ENCODE measurements around the gene NUFIP1.

NUFIP1 gene

GRCh38 chr13:44976949-44977583, 12.2 kb downstream of the NUFIP1 start:
- H3K9me3 Mint-ChIP-seq = no peaks in the 10 kb centered on the region
- no peaks in the 10 kb centered on the region for H3K4me1 Mint-ChIP-seq (ENCODE audit: low read depth)
- no peaks in the 10 kb centered on the region for H3K27me3 Mint-ChIP-seq
- no peak overlapping the region for H3K27ac Mint-ChIP-seq
- H3K36me3 Mint-ChIP-seq (ENCODE audit: low read depth) = peaks cover 48% of the 10 kb centered on the region
- no peak overlapping the region for H3K4me3 Mint-ChIP-seq
- DNase-seq = no peak

DNA sequence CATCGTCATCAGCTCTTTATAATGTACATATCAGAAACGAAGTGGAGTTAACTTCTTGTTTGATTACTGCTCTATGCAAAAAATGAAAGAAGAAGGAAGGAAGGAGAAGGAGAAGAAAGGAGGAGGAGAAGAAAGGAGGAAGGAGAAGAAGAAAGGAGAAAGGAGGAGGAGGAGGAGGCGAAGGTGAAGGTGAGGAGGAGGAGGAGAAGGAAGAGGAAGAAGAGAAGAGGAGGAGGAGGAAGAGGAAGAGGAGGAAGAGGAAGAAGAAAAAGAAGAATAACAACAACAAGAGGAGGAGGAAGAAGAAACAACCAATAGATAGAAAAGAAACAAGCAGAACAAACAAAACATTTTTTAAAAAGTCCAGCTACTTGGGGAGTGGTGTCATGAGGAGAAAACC, 13.1 kb downstream of the NUFIP1 start:
- H3K9me3 Mint-ChIP-seq = no peaks in the 10 kb centered on the region
- peaks cover 46% of the 10 kb centered on the region for H3K36me3 Mint-ChIP-seq (ENCODE audit: low read depth)
- no peak overlapping the region for H3K4me3 Mint-ChIP-seq
- no peaks in the 10 kb centered on the region for H3K27me3 Mint-ChIP-seq
- DNase-seq = no peak
- no peak overlapping the region for H3K27ac Mint-ChIP-seq
- no peaks in the 10 kb centered on the region for H3K4me1 Mint-ChIP-seq (ENCODE audit: low read depth)

DNA sequence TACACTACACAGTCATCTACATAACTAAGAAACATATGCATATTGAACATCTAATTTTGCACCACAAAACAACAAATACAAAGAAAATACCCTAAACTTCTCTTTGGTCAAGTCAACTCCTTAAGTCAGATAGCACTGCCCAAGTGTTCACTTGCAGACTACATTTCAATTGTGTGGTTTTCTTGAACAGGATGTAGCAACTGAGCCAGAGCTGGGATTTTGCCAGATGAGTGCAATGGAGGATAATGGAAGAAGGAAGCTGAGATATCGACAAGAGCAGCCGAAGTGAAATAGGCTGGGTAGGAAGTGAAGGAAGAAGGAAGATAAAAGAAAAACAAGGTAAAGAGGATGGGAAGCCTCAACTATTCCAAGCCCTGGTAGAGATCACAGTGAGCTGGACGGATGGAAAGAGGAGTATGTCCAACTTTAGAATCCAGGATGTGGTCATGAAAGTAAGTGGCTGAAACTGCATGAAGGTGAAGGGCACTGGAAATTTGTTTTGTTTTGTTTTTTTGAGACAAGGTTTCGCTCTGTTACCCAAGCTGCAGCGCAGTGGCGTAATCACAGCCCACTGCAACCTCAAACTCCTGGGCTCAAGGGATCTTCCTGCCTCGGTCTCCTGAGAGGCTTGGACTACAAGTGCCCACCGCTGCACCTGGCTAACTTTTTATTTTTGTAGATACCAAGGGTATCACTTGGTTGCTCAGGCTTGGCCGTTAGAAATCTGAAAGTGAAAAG, 15.0 kb downstream of the NUFIP1 start:
- H3K4me3 Mint-ChIP-seq = no peak overlapping the region
- no peaks in the 10 kb centered on the region for H3K9me3 Mint-ChIP-seq
- no peaks in the 10 kb centered on the region for H3K4me1 Mint-ChIP-seq (ENCODE audit: low read depth)
- no peak for DNase-seq
- peaks cover 34% of the 10 kb centered on the region for H3K36me3 Mint-ChIP-seq (ENCODE audit: low read depth)
- H3K27ac Mint-ChIP-seq = no peak overlapping the region
- no peaks in the 10 kb centered on the region for H3K27me3 Mint-ChIP-seq

DNA sequence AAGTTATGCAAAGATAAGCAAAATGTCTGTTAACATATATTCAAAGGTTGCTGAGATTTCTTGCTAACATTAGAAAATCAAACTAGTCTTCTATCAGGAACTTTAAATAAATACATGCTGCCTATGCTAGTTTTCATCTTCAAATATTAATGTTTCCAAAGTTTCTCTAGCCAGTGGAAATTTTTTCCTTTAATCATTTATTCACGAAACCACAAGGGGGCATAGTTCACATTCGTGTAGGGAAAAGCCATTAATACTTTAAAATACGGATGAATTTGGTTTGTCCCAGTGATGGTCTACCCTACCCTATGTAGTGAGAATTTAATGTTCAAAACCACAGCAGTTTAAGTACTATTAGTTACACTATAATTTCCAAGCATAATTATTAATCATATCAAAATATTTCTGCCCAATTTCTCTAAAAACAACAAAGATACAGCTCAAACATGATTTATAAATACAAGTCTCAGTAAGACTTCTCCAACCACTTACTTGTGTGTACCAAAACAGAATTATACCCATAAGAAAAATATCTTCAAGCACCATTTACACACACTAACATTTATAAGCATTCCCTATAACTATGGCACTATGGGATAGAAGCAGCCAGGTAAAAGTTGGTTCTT, 16.2 kb downstream of the NUFIP1 start:
- H3K36me3 Mint-ChIP-seq (ENCODE audit: low read depth) = peaks cover 32% of the 10 kb centered on the region
- H3K4me3 Mint-ChIP-seq = no peak overlapping the region
- no peak overlapping the region for H3K27ac Mint-ChIP-seq
- no peaks in the 10 kb centered on the region for H3K4me1 Mint-ChIP-seq (ENCODE audit: low read depth)
- H3K27me3 Mint-ChIP-seq = no peaks in the 10 kb centered on the region
- DNase-seq = no peak
- H3K9me3 Mint-ChIP-seq = no peaks in the 10 kb centered on the region

GRCh38 chr13:44971656-44972595, 17.3 kb downstream of the NUFIP1 start:
- Mint-ChIP-seq H3K4me1 (ENCODE audit: low read depth) (no peaks in the 10 kb centered on the region), H3K9me3 (no peaks in the 10 kb centered on the region), H3K27ac (no peak overlapping the region), H3K36me3 (ENCODE audit: low read depth) (peaks cover 31% of the 10 kb centered on the region), H3K27me3 (no peaks in the 10 kb centered on the region), H3K4me3 (no peak overlapping the region)
- no peak for DNase-seq

- no peaks in the 10 kb centered on the region for H3K9me3 Mint-ChIP-seq
- no peaks in the 10 kb centered on the region for H3K27me3 Mint-ChIP-seq
- H3K4me1 Mint-ChIP-seq (ENCODE audit: low read depth) = peaks cover 2% of the 10 kb centered on the region
- H3K36me3 Mint-ChIP-seq (ENCODE audit: low read depth) = peaks cover 42% of the 10 kb centered on the region
- no peak for DNase-seq
- H3K27ac Mint-ChIP-seq = no peak overlapping the region
- no peak overlapping the region for H3K4me3 Mint-ChIP-seq
These were observed 19.5 kb downstream of the NUFIP1 start for GRCh38 chr13:44969551-44970484.

DNA sequence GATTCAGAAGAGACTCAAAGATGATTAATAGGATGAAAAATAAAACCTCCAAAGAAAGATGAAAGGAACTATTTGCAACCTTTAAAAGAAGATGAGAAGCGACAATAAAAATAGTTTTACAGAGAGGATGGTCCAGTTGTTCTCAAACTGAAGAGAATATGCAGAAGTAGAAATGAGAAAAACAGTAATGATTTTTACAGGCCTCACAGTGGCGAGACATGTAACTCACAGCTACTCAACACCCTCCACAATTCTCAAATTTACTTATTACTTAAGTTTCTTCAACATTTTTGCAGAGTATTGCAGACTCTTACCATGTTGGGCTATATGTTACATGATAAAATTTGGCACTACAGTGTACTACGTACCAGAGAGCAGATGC, 20.8 kb downstream of the NUFIP1 start:
- Mint-ChIP-seq H3K9me3 (no peaks in the 10 kb centered on the region), H3K4me3 (no peak overlapping the region), H3K4me1 (ENCODE audit: low read depth) (peaks cover 4% of the 10 kb centered on the region), H3K27ac (no peak overlapping the region), H3K36me3 (ENCODE audit: low read depth) (peaks cover 56% of the 10 kb centered on the region), H3K27me3 (no peaks in the 10 kb centered on the region)
- no peak for DNase-seq

- Mint-ChIP-seq H3K4me3 (no peak overlapping the region), H3K4me1 (ENCODE audit: low read depth) (peaks cover 4% of the 10 kb centered on the region), H3K27me3 (no peaks in the 10 kb centered on the region), H3K9me3 (peaks cover under 1% of the 10 kb centered on the region), H3K27ac (no peak overlapping the region), H3K36me3 (ENCODE audit: low read depth) (peaks cover 62% of the 10 kb centered on the region)
- DNase-seq = no peak
These were observed 21.4 kb downstream of the NUFIP1 start for GRCh38 chr13:44967704-44968433.

DNA sequence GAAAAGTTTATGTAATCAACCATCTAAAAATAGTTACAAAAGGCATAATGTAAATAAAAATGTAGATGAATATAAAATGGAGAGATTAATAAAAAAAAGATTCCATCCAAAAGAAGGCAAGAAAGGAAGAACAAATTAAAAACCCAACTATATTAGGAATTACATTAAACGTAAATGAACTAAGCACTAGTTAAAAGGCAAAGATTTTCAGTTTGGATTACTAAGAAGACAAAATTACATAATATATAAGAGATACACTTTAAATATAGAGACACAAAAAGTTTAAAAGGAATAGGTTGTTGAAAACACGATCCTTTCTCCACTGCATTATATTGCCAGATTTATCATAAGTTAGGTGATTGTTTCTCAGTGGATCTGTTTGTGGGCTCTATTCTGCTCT, 27.3 kb downstream of the NUFIP1 start:
- peaks cover 83% of the 10 kb centered on the region for H3K36me3 Mint-ChIP-seq (ENCODE audit: low read depth)
- no peak overlapping the region for H3K4me3 Mint-ChIP-seq
- H3K4me1 Mint-ChIP-seq (ENCODE audit: low read depth) = peaks cover 4% of the 10 kb centered on the region
- peaks cover 12% of the 10 kb centered on the region for H3K9me3 Mint-ChIP-seq
- H3K27ac Mint-ChIP-seq = no peak overlapping the region
- no peak for DNase-seq
- no peaks in the 10 kb centered on the region for H3K27me3 Mint-ChIP-seq

DNA sequence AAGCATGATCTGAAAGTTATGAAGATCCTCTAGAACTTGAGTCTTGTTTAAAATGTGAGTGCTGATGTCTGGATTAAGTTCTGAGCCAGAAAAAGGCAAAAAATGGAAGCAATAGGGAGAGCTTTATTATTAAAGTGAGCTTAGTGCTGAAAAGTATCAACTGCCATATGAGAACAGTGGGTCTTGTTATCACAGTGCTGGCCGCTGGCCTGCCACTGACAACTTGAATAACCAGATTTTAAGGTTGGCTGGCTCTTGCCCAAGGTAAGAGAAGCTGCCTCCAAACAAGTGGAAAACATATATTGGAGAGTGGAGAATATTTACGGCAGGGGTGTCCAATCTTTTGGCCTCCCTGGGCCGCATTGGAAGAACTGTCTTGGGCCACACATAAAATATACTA, 33.9 kb downstream of the NUFIP1 start:
- Mint-ChIP-seq H3K27me3 (no peaks in the 10 kb centered on the region), H3K4me3 (no peak overlapping the region), H3K9me3 (no peaks in the 10 kb centered on the region), H3K4me1 (ENCODE audit: low read depth) (no peaks in the 10 kb centered on the region), H3K27ac (no peak overlapping the region), H3K36me3 (ENCODE audit: low read depth) (peaks cover 73% of the 10 kb centered on the region)
- no peak for DNase-seq

DNA sequence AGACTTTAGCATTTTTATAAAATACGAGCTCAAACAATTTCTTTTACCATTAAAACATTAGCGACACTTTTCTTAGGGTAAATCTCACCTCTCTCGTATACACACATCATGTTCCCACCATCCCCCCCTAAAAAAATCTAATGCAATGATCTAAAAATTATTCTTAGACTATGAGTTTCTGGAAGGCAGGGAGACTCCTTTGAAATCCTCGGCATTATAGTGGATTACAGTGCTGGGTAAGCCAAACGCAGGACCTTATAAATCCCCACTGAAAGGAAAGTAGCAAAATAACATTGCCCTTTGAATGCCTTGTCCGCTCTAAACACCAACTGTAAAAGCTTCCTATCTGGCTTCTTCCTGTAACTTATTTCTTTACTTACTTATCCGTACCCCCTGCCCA, 35.0 kb downstream of the NUFIP1 start:
- no peaks in the 10 kb centered on the region for H3K4me1 Mint-ChIP-seq (ENCODE audit: low read depth)
- H3K36me3 Mint-ChIP-seq (ENCODE audit: low read depth) = peaks cover 74% of the 10 kb centered on the region
- DNase-seq = no peak
- no peaks in the 10 kb centered on the region for H3K27me3 Mint-ChIP-seq
- no peak overlapping the region for H3K27ac Mint-ChIP-seq
- H3K9me3 Mint-ChIP-seq = no peaks in the 10 kb centered on the region
- H3K4me3 Mint-ChIP-seq = no peak overlapping the region

GRCh38 chr13:44952671-44953070, 36.6 kb downstream of the NUFIP1 start:
- H3K36me3 Mint-ChIP-seq (ENCODE audit: low read depth) = peaks cover 74% of the 10 kb centered on the region
- H3K27ac Mint-ChIP-seq = no peak overlapping the region
- H3K4me1 Mint-ChIP-seq (ENCODE audit: low read depth) = no peaks in the 10 kb centered on the region
- no peak overlapping the region for H3K4me3 Mint-ChIP-seq
- no peaks in the 10 kb centered on the region for H3K27me3 Mint-ChIP-seq
- no peak for DNase-seq
- H3K9me3 Mint-ChIP-seq = no peaks in the 10 kb centered on the region

- H3K4me3 Mint-ChIP-seq = no peak overlapping the region
- DNase-seq = no peak
- no peaks in the 10 kb centered on the region for H3K9me3 Mint-ChIP-seq
- peaks cover 76% of the 10 kb centered on the region for H3K36me3 Mint-ChIP-seq (ENCODE audit: low read depth)
- H3K4me1 Mint-ChIP-seq (ENCODE audit: low read depth) = no peaks in the 10 kb centered on the region
- H3K27ac Mint-ChIP-seq = no peak overlapping the region
- H3K27me3 Mint-ChIP-seq = no peaks in the 10 kb centered on the region
These were observed 38.1 kb downstream of the NUFIP1 start for GRCh38 chr13:44951184-44951583.

Measured in activated T-cell treated with anti-CD3 and anti-CD28 coated beads, Interleukin-2, amount 50 U/mL, for 24 hours (primary cell).